K562 (cell line): ENCODE measurements around the gene ATP6V0A4. TPM values are rescaled to one million over a fixed set of nuclear protein-coding genes. Genes with fewer than 3 reads are reported as not detected.

Experiments used
- ATAC-seq: fragments of 200-7000 bp; cut with Tn5 transposase; 3 replicates; pipeline ENCODE4 v1.9.1; 2020; ENCODE audit warnings: moderate library complexity
- BruUV-seq: library from RNA; stranded (reverse); fragments of 400-500 nt; replicated peaks from 2 replicates; lab custom pipeline; 2021; lab: Mats Ljungman, UMichigan
- CTCF ChIA-PET: fragments of 300-600 bp; formaldehyde crosslinking; extraction: SDS; loops from one replicate; lab custom pipeline; 2021; ENCODE audit warnings: low intra/inter-chr PET ratio; lab: Yijun Ruan, JAX
- POLR2A ChIA-PET: fragments of 300-600, 350-650 bp; sonication (Branson Sonifier 250); formaldehyde crosslinking; extraction: SDS; loops from one replicate; lab custom pipeline; 2021; ENCODE audit warnings: antibody characterized with exemption, inconsistent platforms; lab: Yijun Ruan, JAX
- DNase-seq, 4 experiments: peaks; one replicate each; pipeline versions ENCODE4 v3.0.0 to v3.0.0-alpha.2; 2011 to 2018; ENCODE audit warnings: low spot score in 3 of 4, mixed read lengths in 3 of 4; ENCODE audit errors: extremely low read depth in 1 of 4
- FAIRE-seq: peaks from 2 replicates; lab custom pipeline; 2011; peaks lifted over from hg19 to GRCh38; lab: Jason Lieb, UNC
- H2AFZ ChIP-seq: 2 replicates; pipeline ENCODE4 v1.6.0; 2011; ENCODE audit warnings: low read depth, low read length, control low read depth, inconsistent platforms
- H3K27ac ChIP-seq: fragments of 200-600 bp; 3 replicates; pipeline ENCODE4 v1.8.0; 2011; ENCODE audit warnings: low read depth, mild to moderate bottlenecking, control low read depth, inconsistent platforms, low read length, moderate library complexity, mixed read lengths; ENCODE audit errors: extremely low read depth
- H3K27me3 ChIP-seq, 2 experiments: fragments of 300-600 bp in 1 of 2; 2 replicates in 1 of 2; 3 replicates in 1 of 2; pipeline versions ENCODE4 v1.6.0 to v1.8.0; 2011; ENCODE audit warnings: inconsistent platforms in 2 of 2, low read length in 2 of 2, mild to moderate bottlenecking in 1 of 2, mixed read lengths in 1 of 2, moderate library complexity in 1 of 2; ENCODE audit not compliant: control insufficient read depth in 2 of 2, insufficient read depth in 2 of 2
- H3K36me3 ChIP-seq: fragments of 300-600 bp; 3 replicates; pipeline ENCODE4 v1.8.0; 2011; ENCODE audit warnings: mild to moderate bottlenecking, low read length, inconsistent platforms; ENCODE audit not compliant: control insufficient read depth, insufficient read depth
- H3K4me1 ChIP-seq, 2 experiments: fragments of 200-600 bp in 1 of 2; replicated peaks in 1 of 2; 2 replicates in 1 of 2; 3 replicates in 1 of 2; pipeline versions ENCODE4 v1.5.1 to v1.8.0; 2011; ENCODE audit warnings: inconsistent platforms in 2 of 2, low read length in 2 of 2, mild to moderate bottlenecking in 1 of 2, mixed read lengths in 1 of 2, moderate library complexity in 1 of 2; ENCODE audit not compliant: control insufficient read depth in 2 of 2, insufficient read depth in 2 of 2
- H3K4me2 ChIP-seq: 2 replicates; pipeline ENCODE4 v1.6.1; 2011; ENCODE audit warnings: low read length, control low read depth, inconsistent platforms, mixed read lengths; ENCODE audit not compliant: insufficient read depth
- H3K4me3 ChIP-seq: fragments of 200-600 bp; sonication (generic), shearing (Covaris generic); 2 replicates; pipeline ENCODE4 v1.5.1; 2016; ENCODE audit warnings: control low read depth, inconsistent platforms
- H3K79me2 ChIP-seq: fragments of 200-600 bp; 3 replicates; pipeline ENCODE4 v1.8.0; 2011; ENCODE audit warnings: low read length, inconsistent platforms; ENCODE audit not compliant: control insufficient read depth, insufficient read depth
- H3K9ac ChIP-seq, 2 experiments: 2 replicates each; pipeline versions ENCODE4 v1.6.0 to v1.6.1; 2011; ENCODE audit warnings: low read depth in 2 of 2, low read length in 2 of 2, control low read depth in 1 of 2, inconsistent platforms in 1 of 2, mild to moderate bottlenecking in 1 of 2, mixed read lengths in 1 of 2; ENCODE audit not compliant: insufficient read depth in 1 of 2
- H3K9me1 ChIP-seq: one replicate; pipeline ENCODE4 v1.6.0; 2011; ENCODE audit warnings: inconsistent platforms, mild to moderate bottlenecking, low read length, moderate library complexity; ENCODE audit not compliant: control insufficient read depth, insufficient read depth
- H3K9me3 ChIP-seq: replicated peaks from 2 replicates; pipeline ENCODE4 v1.5.1; 2011; ENCODE audit warnings: low read depth, low read length, inconsistent platforms; ENCODE audit not compliant: control insufficient read depth, insufficient read depth
- H4K20me1 ChIP-seq: replicated peaks from 2 replicates; pipeline ENCODE4 v1.6.1; 2011; ENCODE audit warnings: low read length, inconsistent platforms, mixed read lengths; ENCODE audit not compliant: control insufficient read depth, insufficient read depth
- ARNT ChIP-seq, 2 experiments: fragments of 450-650 bp; IDR thresholded peaks; 2 replicates each; pipeline ENCODE4 v1.6.1; 2016; ENCODE audit warnings: mild to moderate bottlenecking in 1 of 2
- CBFA2T2 ChIP-seq: fragments of 450-650 bp; conservative IDR thresholded peaks from 2 replicates; pipeline ENCODE4 v1.6.1; 2017; ENCODE audit warnings: mild to moderate bottlenecking
- CBX2 ChIP-seq: fragments of 200-600 bp; sonication (generic); IDR thresholded peaks from one replicate; pipeline ENCODE4 v1.6.1; 2012; ENCODE audit warnings: mild to moderate bottlenecking, low read length, inconsistent platforms; ENCODE audit not compliant: insufficient read depth, poor library complexity, severe bottlenecking
- FOXK2 ChIP-seq, 2 experiments: fragments of 450-650 bp; IDR thresholded peaks in 1 of 2; conservative IDR thresholded peaks in 1 of 2; 2 replicates each; pipeline ENCODE4 v1.6.1; 2016; ENCODE audit warnings: low read depth in 2 of 2, mild to moderate bottlenecking in 1 of 2
- POLR3A ChIP-seq: IDR thresholded peaks from 2 replicates; pipeline ENCODE4 v1.6.1; 2011; ENCODE audit warnings: borderline replicate concordance, mild to moderate bottlenecking, moderate library complexity; ENCODE audit not compliant: insufficient read length, insufficient read depth; ENCODE audit errors: extremely low read depth
- PTTG1 ChIP-seq: fragments of 450-650 bp; IDR thresholded peaks from 2 replicates; pipeline ENCODE4 v1.6.1; 2016; ENCODE audit warnings: low read depth, mild to moderate bottlenecking, missing genetic modification characterization, missing compliant biosample characterization
- THAP12 ChIP-seq: fragments of 250-450 bp; sonication (Bioruptor Pico); IDR thresholded peaks from 2 replicates; pipeline ENCODE4 v1.9.0; 2021; ENCODE audit warnings: mild to moderate bottlenecking, inconsistent platforms
- ZFP91 ChIP-seq: sonication (generic); formaldehyde crosslinking; IDR thresholded peaks from 2 replicates; pipeline ENCODE4 v1.8.0; 2022; ENCODE audit warnings: mild to moderate bottlenecking, missing genetic modification reagents
- ZNF507 ChIP-seq: conservative IDR thresholded peaks from 2 replicates; pipeline ENCODE4 v1.6.1; 2017; ENCODE audit warnings: missing genetic modification characterization, missing compliant biosample characterization
- ZNF511 ChIP-seq: sonication (generic); formaldehyde crosslinking; IDR thresholded peaks from 2 replicates; pipeline ENCODE4 v1.8.0; 2022; ENCODE audit warnings: mild to moderate bottlenecking, missing genetic modification reagents
- ZNF57 ChIP-seq: fragments of 450-650 bp; formaldehyde crosslinking; IDR thresholded peaks from 2 replicates; pipeline ENCODE4 v1.4.0; 2020; ENCODE audit warnings: mild to moderate bottlenecking, moderate library complexity
- ZNF592 ChIP-seq: fragments of 450-650 bp; IDR thresholded peaks from 2 replicates; pipeline ENCODE4 v1.6.1; 2017; ENCODE audit warnings: antibody characterized with exemption, mild to moderate bottlenecking
- ZNF668 ChIP-seq: fragments of 250-450 bp; sonication (Bioruptor Pico); IDR thresholded peaks from 2 replicates; pipeline ENCODE4 v1.8.0; 2022; ENCODE audit warnings: mild to moderate bottlenecking, inconsistent platforms
- WGBS: fragments of 100-300 bp; shearing (Covaris generic); methylation state at CpG from one replicate; pipeline ENCODE4 v1.1.6; 2016; ENCODE audit warnings: low coverage, mixed read lengths; ENCODE audit not compliant: insufficient coverage; ENCODE audit errors: missing lambda C conversion rate; 5-methylcytosine and 5-hydroxymethylcytosine counted together
- in situ Hi-C: fragments of 300-500 bp; cut with MboI; formaldehyde crosslinking; loops from 4 replicates; pipeline ENCODE4 v1.15.0; 2018; ENCODE audit warnings: inconsistent platforms, mixed read lengths
- intact Hi-C: fragments of 100-400 bp; cut with micrococcal nuclease; formaldehyde crosslinking; loops from 2 replicates; pipeline ENCODE4 v1.14.2; 2022
- polyA plus RNA-seq, 8 experiments: library from polyadenylated mRNA; depleted of rRNA in 4 of 8; stranded (reverse) in 5 of 8; unstranded in 3 of 8; fragments of >200 nt; fragmentation: Nextera tagmentation in 2 of 8; fragmentation: Illumina TruSeq in 1 of 8; extraction: Ambion mirVana in 2 of 8; extraction: Trizol in 1 of 8; gene quantifications; 2 replicates each; pipeline versions ENCODE4 v1.2.1 to v1.2.3, GENCODE V29; 2011 to 2014; ENCODE audit warnings: inconsistent platforms in 1 of 8, missing spikeins in 1 of 8
- total RNA-seq, 7 experiments: library from RNA; depleted of rRNA in 6 of 7; stranded (reverse); fragments of >200 nt in 6 of 7; fragmentation: Illumina TruSeq in 2 of 7; extraction: Trizol in 2 of 7; gene quantifications; 2 replicates each; pipeline versions ENCODE4 v1.2.1 to v1.2.3, GENCODE V29; 2011 to 2021; ENCODE audit warnings: low replicate concordance in 1 of 7

Gene ATP6V0A4
- total and polyA plus RNA-seq, 9 of the 15 experiments (the other 6 are each of a cell fraction or from before 2014, with no cell fraction given) = 0.03 TPM; not detected in 8

- in situ Hi-C loops = no loop called here
- H3K9ac ChIP-seq = no peak overlapping the region
- TF ChIP-seq ZNF592 (no peak), ZNF507 (tag) (no peak), ZNF511 (CRISPR knock-in tag) (no peak), CBFA2T2 (no peak), PTTG1 (tag) (no peak), THAP12 (CRISPR knock-in tag) (no peak), CBX2 (no peak), ARNT (IDR thresholded peaks at IDR 0.05) (no peak), ZNF57 (no peak), POLR3A (no peak), ZFP91 (no peak), ZNF668 (CRISPR knock-in tag) (no peak), FOXK2 (conservative IDR thresholded peaks at IDR 0.05 in 1 of 2, IDR thresholded peaks at IDR 0.05 in 1 of 2; ENCODE audit: low read depth in 2 of 2) (no peak)
Observed at GRCh38 chr7:138713191-138713590, 84.8 kb downstream of the ATP6V0A4 start.

More at GRCh38 chr7:138713191-138713590, 84.8 kb downstream of the ATP6V0A4 start:
- Histone ChIP-seq H3K79me2 (no peaks in the 10 kb centered on the region), H3K9me1 (no peaks in the 10 kb centered on the region), H3K36me3 (no peaks in the 10 kb centered on the region), H3K27me3 (peaks cover 53 to 82% of the 10 kb centered on the region in 2 experiments), H3K4me3 (no peak overlapping the region), H3K4me2 (no peak overlapping the region), H3K9me3 (no peaks in the 10 kb centered on the region), H2AFZ (no peak overlapping the region), H3K27ac (no peak overlapping the region), H4K20me1 (peaks cover 4% of the 10 kb centered on the region; the same call in 1 of the 2 replicates), H3K4me1 (no peaks in the 10 kb centered on the region)
- WGBS = 0% methylated on average over 7 of the region's 7 CpGs
- ATAC-seq (no peak), FAIRE-seq (no peak), DNase-seq (no peak)
- CTCF ChIA-PET = no interaction called here
- POLR2A ChIA-PET = no interaction called here
- BruUV-seq = no TSS peak
- intact Hi-C loops = no loop called here
